ENCODE data around the gene PSMD9. TPM values are rescaled to one million over a fixed set of nuclear protein-coding genes. Genes with fewer than 3 reads are reported as not detected.
"Not testable (repeated sequence)": the region's sequence is repeated elsewhere in the genome, so short reads cannot be mapped to it uniquely, and the experiment has no call there.

The PSMD9 gene
- total RNA-seq, 2 donors from 2014 or later, result 46.1 to 68.3 TPM

- no peaks in the 10 kb centered on the region for H3K4me1 ChIP-seq
- H3K9me3 ChIP-seq, result no peaks in the 10 kb centered on the region
- no peak overlapping the region for H3K4me3 ChIP-seq
- intact Hi-C loops (cut with DNase I), result no loop called here
- H3K27me3 ChIP-seq, result no peaks in the 10 kb centered on the region
- H3K36me3 ChIP-seq, result no peaks in the 10 kb centered on the region
- H3K9ac ChIP-seq (ENCODE audit: low read depth in 2 of 2, low read length in 2 of 2), result no peak overlapping the region
- no peak for DNase-seq
- no peak overlapping the region for H3K27ac ChIP-seq
- TF ChIP-seq CTCF (IDR thresholded peaks at IDR 0.05), result no peak
These were observed 5.3 kb upstream of the PSMD9 start for GRCh38 chr12:121883315-121883660.

GRCh38 chr12:121885129-121885528 lies 3.5 kb upstream of the PSMD9 start:
- H3K27ac ChIP-seq; H3K4me1 ChIP-seq; H3K36me3 ChIP-seq; H3K9me3 ChIP-seq; H3K27me3 ChIP-seq; H3K4me3 ChIP-seq; H3K9ac ChIP-seq (ENCODE audit: low read depth in 2 of 2, low read length in 2 of 2); DNase-seq: not testable (repeated sequence)
- intact Hi-C loops (cut with DNase I), result loop anchor here (5.0 kb wide), 1 partner anchor 93 kb away; the partner anchor contains the start of gene RHOF

GRCh38 chr12:121888083-121888477 lies 510 bp upstream of the PSMD9 start:
- Histone ChIP-seq H3K9me3 (no peaks in the 10 kb centered on the region), H3K9ac (ENCODE audit: low read depth in 2 of 2, low read length in 2 of 2) (no peak overlapping the region)
- intact Hi-C loops (cut with DNase I), result loop anchor here (2.0 to 5.0 kb wide), 2 partner anchors 75 to 96 kb away; partner anchors contain the start of gene RHOF

GRCh38 chr12:121889274-121889624 lies 659 bp downstream of the PSMD9 start:
- peaks cover 4% of the 10 kb centered on the region for H3K4me1 ChIP-seq
- H3K4me3 ChIP-seq, result peak overlapping the region; percentile 91
- peak overlapping the region; percentile 98 for H3K27ac ChIP-seq
- no peaks in the 10 kb centered on the region for H3K27me3 ChIP-seq
- no peak for DNase-seq
- intact Hi-C loops (cut with DNase I), result loop anchor here (2.0 to 5.0 kb wide), 2 partner anchors 76 to 97 kb away; partner anchors contain the start of gene RHOF
- no peaks in the 10 kb centered on the region for H3K36me3 ChIP-seq
- no peak for TF ChIP-seq CTCF (IDR thresholded peaks at IDR 0.05)
- H3K9ac ChIP-seq (ENCODE audit: low read depth in 2 of 2, low read length in 2 of 2), result peak overlapping the region; percentile 79 to 95
- no peaks in the 10 kb centered on the region for H3K9me3 ChIP-seq

More at GRCh38 chr12:121888083-121888477, 510 bp upstream of the PSMD9 start:
- Histone ChIP-seq H3K36me3 (no peaks in the 10 kb centered on the region), H3K27ac (peak overlapping the region; percentile 98), H3K4me3 (peak overlapping the region; percentile 91), H3K4me1 (peaks cover 4% of the 10 kb centered on the region), H3K27me3 (no peaks in the 10 kb centered on the region)
- no peak for DNase-seq
- no peak for TF ChIP-seq CTCF (IDR thresholded peaks at IDR 0.05)

- peak overlapping the region; percentile 91 for H3K4me3 ChIP-seq
- not testable (repeated sequence) for DNase-seq, H3K36me3 ChIP-seq, H3K4me1 ChIP-seq, H3K9me3 ChIP-seq, H3K27me3 ChIP-seq
- H3K9ac ChIP-seq (ENCODE audit: low read depth in 2 of 2, low read length in 2 of 2), result peak overlapping the region; percentile 79 to 95
- intact Hi-C loops (cut with DNase I), result loop anchor here (2.0 to 5.0 kb wide), 2 partner anchors 77 to 97 kb away; partner anchors contain the start of gene RHOF
- H3K27ac ChIP-seq, result peak overlapping the region; percentile 98
These were observed 1.1 kb downstream of the PSMD9 start for GRCh38 chr12:121889661-121890060.

- Histone ChIP-seq H3K36me3 (no peaks in the 10 kb centered on the region), H3K4me1 (peaks cover 4% of the 10 kb centered on the region), H3K27me3 (no peaks in the 10 kb centered on the region), H3K27ac (no peak overlapping the region), H3K9ac (ENCODE audit: low read depth in 2 of 2, low read length in 2 of 2) (no peak overlapping the region), H3K4me3 (no peak overlapping the region), H3K9me3 (no peaks in the 10 kb centered on the region)
- TF ChIP-seq CTCF (IDR thresholded peaks at IDR 0.05), result no peak
- DNase-seq, result no peak
- intact Hi-C loops (cut with DNase I), result no loop called here
These were observed 4.3 kb downstream of the PSMD9 start for GRCh38 chr12:121892673-121893561.
